ENCODE data around the gene LTB4R2.

The LTB4R2 gene

DNA sequence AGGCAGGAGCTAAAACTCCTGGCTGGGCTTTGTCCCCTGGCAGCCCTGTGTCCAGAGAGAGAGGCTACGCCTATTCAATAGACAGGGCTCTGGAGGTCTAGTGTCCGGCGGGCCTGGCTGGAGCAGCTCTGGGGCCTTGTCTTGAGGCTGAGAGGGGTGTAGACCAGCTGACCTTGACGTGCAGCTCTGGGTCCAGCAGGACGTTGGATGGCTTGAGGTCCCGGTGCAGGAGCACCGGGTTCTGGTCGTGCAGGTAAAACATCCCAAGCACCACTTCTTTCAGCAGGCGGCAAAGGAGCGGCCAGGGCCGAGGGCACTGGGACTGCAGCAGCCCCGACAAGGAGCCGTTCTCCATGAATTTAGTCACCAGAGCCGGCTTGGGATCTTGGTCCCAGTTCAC, 28.9 kb downstream of the LTB4R2 start:
- POLR2A ChIA-PET = no interaction called here
- peaks cover 4% of the 10 kb centered on the region; the same call in 1 of the 2 replicates for H3K4me1 ChIP-seq (ENCODE audit: control insufficient read depth, insufficient read depth, low read length)
- CTCF ChIA-PET = interaction anchor here (0.6 to 16.9 kb wide), 4 partner anchors 9 to 93 kb away, joined by 3 to 468 read pairs (median 4); partner anchors contain the start of genes CBLN3 and KHNYN
- no peaks in the 10 kb centered on the region for H3K36me3 ChIP-seq (ENCODE audit: control insufficient read depth in 2 of 2, insufficient read depth in 1 of 2, low read length in 2 of 2)
- TF ChIP-seq, protein P1, sequence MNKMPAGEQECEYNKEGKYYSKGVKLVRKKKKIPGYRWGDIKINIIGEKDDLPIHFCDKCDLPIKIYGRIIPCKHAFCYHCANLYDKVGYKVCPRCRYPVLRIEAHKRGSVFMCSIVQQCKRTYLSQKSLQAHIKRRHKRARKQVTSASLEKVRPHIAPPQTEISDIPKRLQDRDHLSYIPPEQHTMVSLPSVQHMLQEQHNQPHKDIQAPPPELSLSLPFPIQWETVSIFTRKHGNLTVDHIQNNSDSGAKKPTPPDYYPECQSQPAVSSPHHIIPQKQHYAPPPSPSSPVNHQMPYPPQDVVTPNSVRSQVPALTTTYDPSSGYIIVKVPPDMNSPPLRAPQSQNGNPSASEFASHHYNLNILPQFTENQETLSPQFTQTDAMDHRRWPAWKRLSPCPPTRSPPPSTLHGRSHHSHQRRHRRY (tag by site-specific recombination; IDR thresholded peaks at IDR 0.05) = no peak
- TF ChIP-seq, protein P2, sequence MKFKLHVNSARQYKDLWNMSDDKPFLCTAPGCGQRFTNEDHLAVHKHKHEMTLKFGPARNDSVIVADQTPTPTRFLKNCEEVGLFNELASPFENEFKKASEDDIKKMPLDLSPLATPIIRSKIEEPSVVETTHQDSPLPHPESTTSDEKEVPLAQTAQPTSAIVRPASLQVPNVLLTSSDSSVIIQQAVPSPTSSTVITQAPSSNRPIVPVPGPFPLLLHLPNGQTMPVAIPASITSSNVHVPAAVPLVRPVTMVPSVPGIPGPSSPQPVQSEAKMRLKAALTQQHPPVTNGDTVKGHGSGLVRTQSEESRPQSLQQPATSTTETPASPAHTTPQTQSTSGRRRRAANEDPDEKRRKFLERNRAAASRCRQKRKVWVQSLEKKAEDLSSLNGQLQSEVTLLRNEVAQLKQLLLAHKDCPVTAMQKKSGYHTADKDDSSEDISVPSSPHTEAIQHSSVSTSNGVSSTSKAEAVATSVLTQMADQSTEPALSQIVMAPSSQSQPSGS (tag by site-specific recombination; IDR thresholded peaks at IDR 0.05; ENCODE audit: low read depth) = no peak
- TF ChIP-seq, protein P3, sequence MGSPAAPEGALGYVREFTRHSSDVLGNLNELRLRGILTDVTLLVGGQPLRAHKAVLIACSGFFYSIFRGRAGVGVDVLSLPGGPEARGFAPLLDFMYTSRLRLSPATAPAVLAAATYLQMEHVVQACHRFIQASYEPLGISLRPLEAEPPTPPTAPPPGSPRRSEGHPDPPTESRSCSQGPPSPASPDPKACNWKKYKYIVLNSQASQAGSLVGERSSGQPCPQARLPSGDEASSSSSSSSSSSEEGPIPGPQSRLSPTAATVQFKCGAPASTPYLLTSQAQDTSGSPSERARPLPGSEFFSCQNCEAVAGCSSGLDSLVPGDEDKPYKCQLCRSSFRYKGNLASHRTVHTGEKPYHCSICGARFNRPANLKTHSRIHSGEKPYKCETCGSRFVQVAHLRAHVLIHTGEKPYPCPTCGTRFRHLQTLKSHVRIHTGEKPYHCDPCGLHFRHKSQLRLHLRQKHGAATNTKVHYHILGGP (tag by site-specific recombination; IDR thresholded peaks at IDR 0.05) = no peak
- no peak for TF ChIP-seq ZNF473 (tag by site-specific recombination; IDR thresholded peaks at IDR 0.05)
- TF ChIP-seq ZSCAN23 (tag by site-specific recombination; IDR thresholded peaks at IDR 0.05) = no peak
- TF ChIP-seq, protein P4, sequence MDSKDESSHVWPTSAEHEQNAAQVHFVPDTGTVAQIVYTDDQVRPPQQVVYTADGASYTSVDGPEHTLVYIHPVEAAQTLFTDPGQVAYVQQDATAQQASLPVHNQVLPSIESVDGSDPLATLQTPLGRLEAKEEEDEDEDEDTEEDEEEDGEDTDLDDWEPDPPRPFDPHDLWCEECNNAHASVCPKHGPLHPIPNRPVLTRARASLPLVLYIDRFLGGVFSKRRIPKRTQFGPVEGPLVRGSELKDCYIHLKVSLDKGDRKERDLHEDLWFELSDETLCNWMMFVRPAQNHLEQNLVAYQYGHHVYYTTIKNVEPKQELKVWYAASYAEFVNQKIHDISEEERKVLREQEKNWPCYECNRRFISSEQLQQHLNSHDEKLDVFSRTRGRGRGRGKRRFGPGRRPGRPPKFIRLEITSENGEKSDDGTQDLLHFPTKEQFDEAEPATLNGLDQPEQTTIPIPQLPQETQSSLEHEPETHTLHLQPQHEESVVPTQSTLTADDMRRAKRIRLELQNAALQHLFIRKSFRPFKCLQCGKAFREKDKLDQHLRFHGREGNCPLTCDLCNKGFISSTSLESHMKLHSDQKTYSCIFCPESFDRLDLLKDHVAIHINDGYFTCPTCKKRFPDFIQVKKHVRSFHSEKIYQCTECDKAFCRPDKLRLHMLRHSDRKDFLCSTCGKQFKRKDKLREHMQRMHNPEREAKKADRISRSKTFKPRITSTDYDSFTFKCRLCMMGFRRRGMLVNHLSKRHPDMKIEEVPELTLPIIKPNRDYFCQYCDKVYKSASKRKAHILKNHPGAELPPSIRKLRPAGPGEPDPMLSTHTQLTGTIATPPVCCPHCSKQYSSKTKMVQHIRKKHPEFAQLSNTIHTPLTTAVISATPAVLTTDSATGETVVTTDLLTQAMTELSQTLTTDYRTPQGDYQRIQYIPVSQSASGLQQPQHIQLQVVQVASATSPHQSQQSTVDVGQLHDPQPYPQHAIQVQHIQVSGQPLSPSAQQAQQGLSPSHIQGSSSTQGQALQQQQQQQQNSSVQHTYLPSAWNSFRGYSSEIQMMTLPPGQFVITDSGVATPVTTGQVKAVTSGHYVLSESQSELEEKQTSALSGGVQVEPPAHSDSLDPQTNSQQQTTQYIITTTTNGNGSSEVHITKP (tag by site-specific recombination; IDR thresholded peaks at IDR 0.05) = no peak
- H3K27ac ChIP-seq (ENCODE audit: extremely low read depth, low read depth, low read length) = no peak overlapping the region
- no peak overlapping the region for H3K4me3 ChIP-seq (ENCODE audit: low read depth, low read length)
- H3K9me3 ChIP-seq (ENCODE audit: control insufficient read depth, insufficient read depth, low read depth, low read length) = no peaks in the 10 kb centered on the region

DNA sequence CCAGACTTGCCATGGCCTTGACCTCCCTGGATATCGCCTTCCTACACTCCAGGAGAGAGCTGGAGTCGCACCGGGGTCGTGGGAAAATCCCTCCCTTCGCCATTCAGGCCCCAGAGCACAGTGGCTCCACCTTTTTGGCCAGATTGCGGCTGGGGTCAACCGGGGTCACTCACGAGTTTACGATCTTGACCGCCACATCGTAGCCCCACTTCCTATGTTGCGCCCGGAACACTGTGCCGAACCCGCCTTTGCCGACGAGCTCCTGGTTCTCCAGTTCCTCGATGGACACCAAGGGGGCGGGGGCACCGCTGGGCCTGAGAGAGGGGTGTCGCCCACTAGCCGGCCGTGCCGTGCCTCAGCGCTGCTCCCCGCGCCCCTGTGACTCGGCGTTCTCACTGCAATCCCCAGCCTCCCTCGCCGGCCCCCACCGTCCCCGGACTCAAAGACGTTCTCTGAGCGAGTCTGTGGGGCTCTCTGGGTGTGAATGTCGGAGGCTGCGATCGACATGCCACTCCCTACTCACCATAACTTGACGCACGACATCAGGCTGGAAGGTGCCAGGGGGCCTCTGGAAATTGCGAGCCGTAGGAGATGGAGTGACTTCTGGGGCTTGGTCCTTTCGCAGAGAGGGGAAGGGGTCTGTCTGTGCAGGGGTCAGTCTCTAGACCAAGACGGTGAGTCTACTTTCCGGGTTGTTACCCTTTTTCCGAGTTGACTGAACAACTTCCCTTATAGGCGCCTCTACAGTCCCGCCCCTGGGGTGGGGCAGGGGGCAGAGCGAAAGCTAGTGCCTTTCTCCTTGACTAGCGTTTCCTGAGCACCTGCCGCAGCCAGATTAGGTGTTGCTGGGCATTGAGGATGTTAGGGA, 29.6 kb downstream of the LTB4R2 start, which contains the start of gene RIPK3:
Gene RIPK3 (minus strand): TSS at position 708 of the 868 bp plus-strand sequence. CDS start 165 bp downstream, at position 543.
- ChIA-PET CTCF (interaction anchor here (0.7 to 16.9 kb wide), 6 partner anchors 18 to 97 kb away, joined by 3 to 468 read pairs (median 4); partner anchors contain the start of genes CBLN3 and KHNYN), POLR2A (no interaction called here)
- Histone ChIP-seq H3K9me3 (ENCODE audit: control insufficient read depth, insufficient read depth, low read depth, low read length) (no peaks in the 10 kb centered on the region), H3K4me3 (ENCODE audit: low read depth, low read length) (no peak within 1 kb of the TSS), H3K36me3 (ENCODE audit: control insufficient read depth in 2 of 2, insufficient read depth in 1 of 2, low read length in 2 of 2) (no peaks in the 10 kb centered on the region), H3K27ac (ENCODE audit: extremely low read depth, low read depth, low read length) (no peak within 1 kb of the TSS), H3K4me1 (ENCODE audit: control insufficient read depth, insufficient read depth, low read length) (no peaks in the 10 kb centered on the region)
- no peak for TF ChIP-seq ZNF654 (tag by site-specific recombination; IDR thresholded peaks at IDR 0.05; ENCODE audit: low read depth)
- no peak for TF ChIP-seq SCRT2 (tag by site-specific recombination; IDR thresholded peaks at IDR 0.05)
- TF ChIP-seq GFI1B (tag by site-specific recombination; IDR thresholded peaks at IDR 0.05) = no peak
- no peak for TF ChIP-seq ZNF202 (tag by site-specific recombination; IDR thresholded peaks at IDR 0.05; ENCODE audit: borderline replicate concordance)
- TF ChIP-seq, protein P5, sequence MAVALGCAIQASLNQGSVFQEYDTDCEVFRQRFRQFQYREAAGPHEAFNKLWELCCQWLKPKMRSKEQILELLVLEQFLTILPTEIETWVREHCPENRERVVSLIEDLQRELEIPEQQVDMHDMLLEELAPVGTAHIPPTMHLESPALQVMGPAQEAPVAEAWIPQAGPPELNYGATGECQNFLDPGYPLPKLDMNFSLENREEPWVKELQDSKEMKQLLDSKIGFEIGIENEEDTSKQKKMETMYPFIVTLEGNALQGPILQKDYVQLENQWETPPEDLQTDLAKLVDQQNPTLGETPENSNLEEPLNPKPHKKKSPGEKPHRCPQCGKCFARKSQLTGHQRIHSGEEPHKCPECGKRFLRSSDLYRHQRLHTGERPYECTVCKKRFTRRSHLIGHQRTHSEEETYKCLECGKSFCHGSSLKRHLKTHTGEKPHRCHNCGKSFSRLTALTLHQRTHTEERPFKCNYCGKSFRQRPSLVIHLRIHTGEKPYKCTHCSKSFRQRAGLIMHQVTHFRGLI (tag by site-specific recombination; IDR thresholded peaks at IDR 0.05) = no peak
- no peak for TF ChIP-seq ZNF239 (tag by site-specific recombination; IDR thresholded peaks at IDR 0.05)
- no peak for TF ChIP-seq ZNF292 (tag by site-specific recombination; IDR thresholded peaks at IDR 0.05; ENCODE audit: borderline replicate concordance, low read depth)
- TF ChIP-seq, protein P6, sequence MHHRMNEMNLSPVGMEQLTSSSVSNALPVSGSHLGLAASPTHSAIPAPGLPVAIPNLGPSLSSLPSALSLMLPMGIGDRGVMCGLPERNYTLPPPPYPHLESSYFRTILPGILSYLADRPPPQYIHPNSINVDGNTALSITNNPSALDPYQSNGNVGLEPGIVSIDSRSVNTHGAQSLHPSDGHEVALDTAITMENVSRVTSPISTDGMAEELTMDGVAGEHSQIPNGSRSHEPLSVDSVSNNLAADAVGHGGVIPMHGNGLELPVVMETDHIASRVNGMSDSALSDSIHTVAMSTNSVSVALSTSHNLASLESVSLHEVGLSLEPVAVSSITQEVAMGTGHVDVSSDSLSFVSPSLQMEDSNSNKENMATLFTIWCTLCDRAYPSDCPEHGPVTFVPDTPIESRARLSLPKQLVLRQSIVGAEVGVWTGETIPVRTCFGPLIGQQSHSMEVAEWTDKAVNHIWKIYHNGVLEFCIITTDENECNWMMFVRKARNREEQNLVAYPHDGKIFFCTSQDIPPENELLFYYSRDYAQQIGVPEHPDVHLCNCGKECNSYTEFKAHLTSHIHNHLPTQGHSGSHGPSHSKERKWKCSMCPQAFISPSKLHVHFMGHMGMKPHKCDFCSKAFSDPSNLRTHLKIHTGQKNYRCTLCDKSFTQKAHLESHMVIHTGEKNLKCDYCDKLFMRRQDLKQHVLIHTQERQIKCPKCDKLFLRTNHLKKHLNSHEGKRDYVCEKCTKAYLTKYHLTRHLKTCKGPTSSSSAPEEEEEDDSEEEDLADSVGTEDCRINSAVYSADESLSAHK (tag by site-specific recombination; IDR thresholded peaks at IDR 0.05) = no peak
- no peak for TF ChIP-seq ZNF785 (tag by site-specific recombination; IDR thresholded peaks at IDR 0.05)
- TF ChIP-seq ZNF701 (tag by site-specific recombination; IDR thresholded peaks at IDR 0.05) = no peak
- no peak for TF ChIP-seq ZNF777 (tag by site-specific recombination; IDR thresholded peaks at IDR 0.05; ENCODE audit: borderline replicate concordance)
- no peak for TF ChIP-seq MEIS1 (CRISPR knock-in tag; IDR thresholded peaks at IDR 0.05; ENCODE audit: borderline replicate concordance)
- no peak for TF ChIP-seq ZNF560 (tag by site-specific recombination; IDR thresholded peaks at IDR 0.05; ENCODE audit: borderline replicate concordance)
- TF ChIP-seq ZNF549 (tag by site-specific recombination; IDR thresholded peaks at IDR 0.05) = no peak
- no peak for TF ChIP-seq ZNF394 (tag by site-specific recombination; IDR thresholded peaks at IDR 0.05; ENCODE audit: borderline replicate concordance)
